ENCODE measurements around the gene EXOC2.

The EXOC2 gene

DNA sequence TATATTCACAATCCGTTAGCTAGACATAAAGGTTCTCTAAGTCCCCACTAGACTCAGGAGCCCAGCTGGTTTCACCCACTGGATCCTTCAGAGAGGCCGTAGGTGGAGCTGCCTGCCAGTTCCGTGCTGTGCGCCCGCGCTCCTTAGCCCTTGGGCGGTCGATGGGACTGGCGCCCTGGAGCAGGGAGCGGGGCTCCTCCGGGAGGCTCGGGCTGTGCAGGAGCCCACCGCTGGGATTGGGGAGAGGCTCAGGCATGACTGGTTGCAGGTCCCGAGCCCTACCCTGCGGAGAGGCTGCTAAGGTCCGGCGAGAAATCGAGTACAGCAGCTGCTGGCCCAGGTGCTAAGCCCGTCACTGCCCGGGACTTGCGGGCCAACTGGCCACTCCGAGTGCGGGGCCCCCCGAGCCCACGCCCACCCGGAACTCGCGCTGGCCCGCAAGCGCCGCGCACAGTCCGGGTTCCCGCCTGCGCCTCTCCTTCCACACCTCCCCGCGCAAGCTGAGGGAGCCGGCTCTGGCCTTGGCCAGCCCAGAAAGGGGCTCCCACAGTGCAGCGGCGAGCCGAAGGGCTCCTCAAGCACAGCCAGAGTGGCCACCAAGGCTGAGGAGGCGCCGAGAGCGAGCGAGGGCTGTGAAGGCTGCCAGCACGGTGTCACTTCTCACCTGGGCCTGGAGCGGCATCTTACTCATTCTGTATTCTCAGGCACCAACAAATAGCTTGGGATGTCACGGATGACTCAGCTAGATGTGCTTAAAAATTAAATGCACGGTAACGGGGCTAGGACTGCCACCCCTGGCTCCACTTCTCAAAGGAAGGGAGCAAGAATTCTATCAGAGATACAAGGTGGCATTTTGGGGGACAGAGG is 257.3 kb downstream of the EXOC2 start:
- H3K36me3 ChIP-seq (ENCODE audit: insufficient read depth, low read length), result no peaks in the 10 kb centered on the region
- TF ChIP-seq, protein P1, sequence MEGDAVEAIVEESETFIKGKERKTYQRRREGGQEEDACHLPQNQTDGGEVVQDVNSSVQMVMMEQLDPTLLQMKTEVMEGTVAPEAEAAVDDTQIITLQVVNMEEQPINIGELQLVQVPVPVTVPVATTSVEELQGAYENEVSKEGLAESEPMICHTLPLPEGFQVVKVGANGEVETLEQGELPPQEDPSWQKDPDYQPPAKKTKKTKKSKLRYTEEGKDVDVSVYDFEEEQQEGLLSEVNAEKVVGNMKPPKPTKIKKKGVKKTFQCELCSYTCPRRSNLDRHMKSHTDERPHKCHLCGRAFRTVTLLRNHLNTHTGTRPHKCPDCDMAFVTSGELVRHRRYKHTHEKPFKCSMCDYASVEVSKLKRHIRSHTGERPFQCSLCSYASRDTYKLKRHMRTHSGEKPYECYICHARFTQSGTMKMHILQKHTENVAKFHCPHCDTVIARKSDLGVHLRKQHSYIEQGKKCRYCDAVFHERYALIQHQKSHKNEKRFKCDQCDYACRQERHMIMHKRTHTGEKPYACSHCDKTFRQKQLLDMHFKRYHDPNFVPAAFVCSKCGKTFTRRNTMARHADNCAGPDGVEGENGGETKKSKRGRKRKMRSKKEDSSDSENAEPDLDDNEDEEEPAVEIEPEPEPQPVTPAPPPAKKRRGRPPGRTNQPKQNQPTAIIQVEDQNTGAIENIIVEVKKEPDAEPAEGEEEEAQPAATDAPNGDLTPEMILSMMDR (IDR thresholded peaks at IDR 0.05; ENCODE audit: borderline replicate concordance, extremely low read depth, low read length, poor library complexity, severe bottlenecking), result no peak
- TF ChIP-seq EZH2 (IDR thresholded peaks at IDR 0.05; ENCODE audit: borderline replicate concordance, low read depth, low read length, severe bottlenecking), result no peak
- no peak for DNase-seq
- no peaks in the 10 kb centered on the region for H3K9me3 ChIP-seq (ENCODE audit: insufficient read depth, low read length, severe bottlenecking)
- ATAC-seq (ENCODE audit: insufficient read depth, low read depth), result no peak
- H3K27ac ChIP-seq (ENCODE audit: low read length), result no peak overlapping the region
- H3K4me2 ChIP-seq (ENCODE audit: insufficient read depth, low read length), result no peak overlapping the region
- no peaks in the 10 kb centered on the region for H3K27me3 ChIP-seq (ENCODE audit: insufficient read depth, low read length, poor library complexity)
- H3K9ac ChIP-seq (ENCODE audit: low read depth, low read length), result no peak overlapping the region
- H4K20me1 ChIP-seq (ENCODE audit: insufficient read depth, low read length), result no peaks in the 10 kb centered on the region
- no peaks in the 10 kb centered on the region for H3K79me2 ChIP-seq (ENCODE audit: insufficient read depth, low read length)
- H3K4me3 ChIP-seq (ENCODE audit: low read depth in 1 of 2, low read length in 2 of 2), result no peak overlapping the region
- no peak overlapping the region for H2AFZ ChIP-seq (ENCODE audit: low read depth, low read length)
- no peaks in the 10 kb centered on the region for H3K4me1 ChIP-seq (ENCODE audit: insufficient read depth, low read length)
